NCI-H524 treated with DMSO at 0.1 percent for 48 hours (cell line): ENCODE data around the gene SEC11A.
"Not testable (repeated sequence)": the region's sequence is repeated elsewhere in the genome, so short reads cannot be mapped to it uniquely, and the experiment has no call there.

ENCODE experiments used
- DNase-seq: peaks from one replicate; lab custom pipeline; 2025; lab: John Stamatoyannopoulos, UW

The SEC11A gene

DNA sequence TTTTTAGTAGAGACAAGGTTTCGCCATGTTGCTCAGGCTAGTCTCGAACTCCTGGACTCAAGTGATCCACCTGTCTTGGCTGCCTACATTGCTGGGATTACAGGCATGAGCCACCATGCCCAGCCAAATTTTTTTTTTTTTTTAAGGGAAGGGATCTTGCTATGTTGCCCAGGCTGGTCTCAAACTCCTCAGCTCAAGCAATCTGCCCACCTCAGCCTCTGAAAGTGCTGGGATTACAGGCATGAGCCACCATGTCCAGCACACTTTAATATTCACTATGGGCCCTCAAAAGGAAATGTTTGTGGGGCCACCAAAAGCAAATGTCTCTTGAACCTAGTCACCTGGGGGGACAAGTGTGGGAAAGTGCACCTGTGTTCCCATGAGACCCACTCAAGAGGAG is 73.3 kb downstream of the SEC11A start:
- not testable (repeated sequence) for DNase-seq

DNA sequence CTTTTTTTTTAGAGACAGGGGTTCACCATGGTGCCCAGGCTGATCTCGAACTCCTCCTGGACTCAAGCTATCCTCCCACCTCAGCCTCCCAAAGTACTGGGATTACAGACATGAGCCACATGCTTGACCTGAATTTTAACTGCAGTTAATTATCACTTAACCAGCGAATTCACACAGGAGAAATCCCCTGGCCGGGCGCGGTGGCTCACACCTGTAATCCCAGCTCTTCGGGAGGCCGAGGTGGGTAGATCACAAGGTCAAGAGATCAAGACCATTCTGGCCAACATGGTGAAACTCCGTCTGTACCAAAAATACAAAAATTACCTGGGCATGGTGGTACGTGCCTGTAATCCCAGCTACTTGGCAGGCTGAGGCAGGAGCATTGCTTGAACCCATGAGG is 74.1 kb downstream of the SEC11A start:
- DNase-seq, result not testable (repeated sequence)

DNA sequence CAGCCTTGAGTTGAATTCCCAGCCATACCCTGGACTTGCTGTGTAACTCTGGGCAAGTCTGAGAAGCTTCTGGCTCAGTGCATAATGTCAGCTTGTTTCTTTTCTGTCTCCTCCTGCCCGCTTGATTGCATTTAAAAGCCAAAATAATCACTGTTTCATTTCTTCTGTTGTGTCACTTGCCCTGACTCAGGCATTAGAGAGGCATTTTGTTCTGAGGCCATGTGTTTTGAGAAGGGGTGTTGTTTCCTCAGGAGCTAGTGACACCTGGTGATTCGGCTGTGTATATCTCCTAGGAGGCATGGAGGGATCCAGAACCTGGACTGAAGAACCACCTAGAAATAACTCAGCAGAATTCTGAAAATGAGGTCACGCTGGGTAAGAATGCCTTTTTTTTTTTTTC is 77.8 kb downstream of the SEC11A start:
- no peak for DNase-seq

DNA sequence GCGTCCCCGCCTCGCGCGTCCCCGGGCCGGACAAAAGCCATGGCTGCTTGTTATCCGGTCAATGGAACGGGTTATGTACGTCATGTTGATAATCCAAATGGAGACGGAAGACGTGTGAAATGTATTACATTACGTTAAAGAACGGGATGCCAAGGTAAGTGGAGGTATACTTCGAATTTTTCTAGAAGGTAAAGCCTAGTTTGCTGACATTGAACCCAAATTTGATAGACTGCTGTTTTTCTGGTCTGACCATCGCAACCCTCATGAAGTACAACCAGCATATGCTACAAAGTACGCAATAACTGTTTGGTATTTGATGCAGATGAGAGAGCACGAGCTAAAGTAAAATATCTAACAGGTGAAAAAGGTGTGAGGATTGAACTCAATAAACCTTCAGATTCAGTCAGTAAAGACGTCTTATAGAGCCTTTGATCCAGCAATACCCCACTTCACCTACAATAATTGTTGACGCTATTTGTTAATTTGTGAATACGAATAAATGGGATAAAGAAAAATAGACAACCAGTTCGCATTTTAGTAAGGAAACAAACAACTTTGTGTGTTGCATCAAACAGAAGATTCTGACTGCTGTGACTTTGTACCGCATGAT is 81.6 kb downstream of the SEC11A start:
- no peak for DNase-seq

DNA sequence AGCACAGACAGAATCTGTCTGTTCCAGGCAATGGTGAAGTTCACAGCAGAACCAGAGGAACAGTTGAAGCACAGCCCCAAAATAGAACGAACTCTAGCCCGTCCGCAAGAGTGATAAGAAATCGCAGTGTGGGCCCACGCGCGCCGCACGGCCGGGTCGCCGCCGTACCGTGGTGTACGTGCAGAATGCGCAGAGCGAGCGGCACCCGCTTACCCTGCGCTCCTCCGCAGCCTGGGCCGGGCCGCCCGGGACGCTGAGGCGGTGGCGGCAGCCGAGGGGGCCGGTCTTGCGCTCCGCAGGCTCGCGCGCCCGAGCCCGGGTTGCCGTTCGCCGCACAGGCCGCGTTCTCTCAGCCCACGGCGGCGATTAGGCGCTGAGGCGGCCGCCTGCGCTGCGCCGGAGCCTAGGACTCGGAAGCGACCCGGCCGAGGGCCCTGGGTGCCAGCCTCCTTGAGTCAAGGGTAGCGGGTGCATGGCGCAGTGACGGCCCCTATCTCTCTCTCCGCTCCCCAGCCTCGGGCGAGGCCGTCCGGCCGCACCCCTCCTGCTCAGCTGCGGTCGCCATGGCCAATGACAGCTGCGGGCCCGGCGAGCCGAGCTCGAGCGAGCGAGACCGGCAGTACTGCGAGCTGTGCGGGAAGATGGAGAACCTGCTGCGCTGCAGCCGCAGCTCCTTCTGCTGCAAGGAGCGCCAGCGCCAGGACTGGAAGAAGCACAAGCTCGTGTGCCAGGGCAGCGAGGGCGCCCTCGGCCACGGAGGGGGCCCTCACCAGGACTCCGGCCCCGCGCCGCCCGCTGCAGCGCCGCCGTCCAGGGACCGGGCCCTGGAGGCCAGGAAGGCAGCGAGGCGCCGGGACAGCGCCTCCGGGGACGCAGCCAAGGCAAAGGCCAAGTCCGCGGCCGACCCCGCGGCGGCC is 82.4 kb downstream of the SEC11A start:
- DNase-seq, result no peak

DNA sequence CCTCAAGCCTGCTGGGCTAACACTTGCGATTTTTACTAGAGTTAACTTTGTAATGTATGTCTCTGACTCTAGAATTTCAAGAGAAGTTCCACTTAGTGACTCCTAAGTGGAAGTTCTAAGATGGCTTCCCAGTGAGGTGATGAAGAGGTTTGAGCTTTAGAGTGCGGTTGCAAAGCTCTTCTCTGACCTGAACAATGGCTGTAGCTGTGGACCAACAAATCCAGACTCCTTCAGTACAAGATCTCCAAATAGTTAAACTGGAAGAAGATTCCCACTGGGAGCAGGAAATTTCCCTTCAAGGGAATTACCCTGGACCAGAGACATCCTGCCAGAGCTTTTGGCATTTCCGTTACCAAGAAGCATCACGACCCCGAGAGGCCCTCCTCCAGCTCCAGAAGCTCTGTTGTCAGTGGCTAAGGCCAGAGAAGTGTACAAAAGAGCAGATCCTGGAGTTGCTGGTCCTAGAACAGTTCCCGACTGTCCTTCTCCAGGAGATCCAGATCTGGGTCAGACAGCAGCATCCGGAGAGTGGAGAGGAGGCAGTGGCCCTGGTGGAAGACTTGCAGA is 84.2 kb downstream of the SEC11A start:
- no peak for DNase-seq

DNA sequence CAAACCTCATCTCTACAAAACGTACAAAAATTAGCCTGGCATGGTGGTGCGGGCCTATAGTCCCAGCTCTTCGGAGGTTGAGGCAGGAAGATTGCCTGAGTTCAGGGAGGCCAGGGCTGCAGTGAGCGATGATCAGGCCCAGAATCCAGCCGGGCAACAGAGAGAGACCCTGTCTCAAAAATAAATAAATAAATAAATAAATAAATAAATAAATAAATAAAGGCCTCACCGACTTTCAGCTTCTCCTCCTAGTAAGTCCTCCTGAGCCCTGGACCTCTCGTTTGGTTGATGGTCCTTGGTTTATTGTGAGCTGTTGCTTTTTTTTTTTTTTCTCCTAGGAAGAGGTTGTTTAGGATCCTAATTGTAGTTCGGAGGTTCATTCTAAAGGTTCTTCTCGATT is 86.9 kb downstream of the SEC11A start:
- no peak for DNase-seq

DNA sequence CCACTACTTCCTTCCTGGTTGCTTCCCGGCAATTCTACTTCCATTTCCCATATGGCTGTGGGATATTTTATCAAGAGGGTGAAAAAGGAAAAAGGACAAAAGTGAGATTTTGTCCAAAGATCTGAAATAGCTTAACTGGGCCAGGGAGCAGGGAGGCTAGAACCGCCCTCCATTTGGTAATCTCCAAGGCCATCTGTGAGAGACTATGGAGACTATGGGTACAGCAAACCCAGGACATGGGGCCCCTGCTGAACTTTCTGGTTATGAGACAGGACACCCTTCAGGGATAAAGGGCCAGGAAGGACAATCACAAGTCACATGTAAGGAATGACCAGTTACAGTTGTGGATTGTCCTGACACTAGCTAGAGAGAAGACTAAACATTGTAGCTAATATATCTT is 90.8 kb downstream of the SEC11A start:
- DNase-seq, result no peak

DNA sequence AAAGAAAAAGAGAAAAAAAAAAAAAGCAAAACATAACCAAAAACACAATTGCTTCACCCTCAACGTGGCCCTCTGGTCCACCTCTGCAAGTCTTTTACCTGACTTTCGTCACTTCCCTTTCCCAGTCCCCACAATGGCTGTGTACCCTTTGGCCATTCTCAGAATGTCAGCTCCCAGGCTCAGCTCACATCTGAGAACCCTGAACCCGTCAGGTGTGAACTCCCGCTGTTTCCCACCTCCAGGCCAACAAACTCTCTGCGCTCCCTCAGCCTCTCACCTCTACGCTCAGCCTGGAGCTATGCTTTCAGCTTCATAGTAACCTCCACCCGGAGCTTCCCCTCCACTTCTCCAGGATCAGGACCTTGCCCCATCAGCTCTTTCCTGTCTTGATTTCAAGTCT is 91.6 kb downstream of the SEC11A start:
- DNase-seq, result no peak

DNA sequence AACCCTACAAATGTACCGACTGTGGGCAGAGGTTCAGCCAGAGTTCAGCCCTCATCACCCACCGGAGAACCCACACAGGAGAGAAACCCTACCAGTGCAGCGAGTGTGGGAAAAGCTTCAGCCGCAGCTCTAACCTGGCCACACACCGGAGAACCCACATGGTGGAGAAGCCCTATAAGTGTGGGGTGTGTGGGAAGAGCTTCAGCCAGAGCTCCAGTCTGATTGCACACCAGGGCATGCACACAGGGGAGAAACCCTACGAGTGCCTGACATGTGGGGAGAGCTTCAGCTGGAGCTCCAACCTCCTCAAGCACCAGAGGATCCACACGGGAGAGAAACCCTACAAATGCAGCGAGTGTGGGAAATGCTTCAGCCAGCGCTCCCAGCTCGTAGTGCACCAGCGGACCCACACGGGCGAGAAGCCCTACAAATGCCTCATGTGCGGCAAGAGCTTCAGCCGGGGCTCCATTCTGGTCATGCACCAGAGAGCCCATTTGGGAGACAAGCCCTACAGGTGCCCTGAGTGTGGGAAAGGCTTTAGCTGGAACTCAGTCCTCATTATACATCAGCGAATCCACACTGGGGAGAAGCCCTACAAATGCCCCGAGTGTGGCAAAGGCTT is 94.5 kb downstream of the SEC11A start:
- DNase-seq, result no peak

DNA sequence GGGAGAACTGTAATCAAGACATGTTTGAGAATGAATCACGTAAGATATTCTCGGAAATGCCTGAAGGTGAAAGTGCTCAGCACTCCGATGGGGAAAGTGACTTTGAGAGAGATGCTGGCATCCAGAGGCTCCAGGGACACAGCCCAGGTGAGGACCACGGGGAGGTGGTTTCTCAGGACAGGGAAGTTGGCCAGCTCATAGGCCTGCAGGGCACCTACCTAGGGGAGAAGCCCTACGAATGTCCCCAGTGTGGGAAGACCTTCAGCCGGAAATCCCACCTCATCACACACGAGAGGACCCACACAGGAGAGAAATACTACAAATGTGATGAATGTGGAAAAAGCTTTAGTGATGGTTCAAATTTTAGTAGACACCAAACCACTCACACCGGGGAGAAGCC is 95.3 kb downstream of the SEC11A start:
- no peak for DNase-seq
